ENCODE data around the gene PARP3.

Gene PARP3

DNA sequence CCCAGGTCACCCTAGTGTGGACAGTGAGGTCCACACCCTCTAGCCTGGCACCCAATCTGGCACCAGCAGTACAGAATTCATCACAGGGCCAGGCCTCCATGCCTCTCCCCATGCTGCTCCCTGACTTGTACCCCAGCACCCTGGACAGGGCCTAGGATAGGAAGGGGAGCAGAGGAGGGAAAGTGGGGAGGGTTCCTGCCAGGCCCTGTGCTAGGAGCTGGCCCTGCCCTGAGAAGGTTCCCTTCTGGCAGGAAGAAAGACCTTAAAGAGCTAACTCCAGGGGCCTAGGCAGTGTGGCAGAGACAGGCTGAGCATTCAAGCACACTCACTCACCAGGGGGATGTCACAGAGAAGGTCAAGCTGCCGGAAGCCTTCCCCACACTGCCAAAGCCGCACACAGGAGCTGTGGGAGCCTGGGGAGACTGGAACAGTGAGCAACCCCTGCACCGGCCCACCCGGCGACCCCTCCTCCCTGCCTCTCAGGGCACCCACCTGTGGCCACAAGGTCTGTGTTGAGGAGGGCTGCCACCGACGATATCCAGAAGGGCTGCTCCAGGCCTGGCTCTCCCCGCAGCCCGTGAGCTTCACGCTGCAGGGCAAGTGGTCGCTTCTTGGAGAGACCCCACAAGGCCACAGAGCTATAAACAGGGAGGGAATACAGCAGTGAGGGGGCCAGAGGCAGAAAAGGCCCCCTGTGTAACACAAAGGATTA is 7.9 kb upstream of the PARP3 start:
- DNase-seq: no peak

DNA sequence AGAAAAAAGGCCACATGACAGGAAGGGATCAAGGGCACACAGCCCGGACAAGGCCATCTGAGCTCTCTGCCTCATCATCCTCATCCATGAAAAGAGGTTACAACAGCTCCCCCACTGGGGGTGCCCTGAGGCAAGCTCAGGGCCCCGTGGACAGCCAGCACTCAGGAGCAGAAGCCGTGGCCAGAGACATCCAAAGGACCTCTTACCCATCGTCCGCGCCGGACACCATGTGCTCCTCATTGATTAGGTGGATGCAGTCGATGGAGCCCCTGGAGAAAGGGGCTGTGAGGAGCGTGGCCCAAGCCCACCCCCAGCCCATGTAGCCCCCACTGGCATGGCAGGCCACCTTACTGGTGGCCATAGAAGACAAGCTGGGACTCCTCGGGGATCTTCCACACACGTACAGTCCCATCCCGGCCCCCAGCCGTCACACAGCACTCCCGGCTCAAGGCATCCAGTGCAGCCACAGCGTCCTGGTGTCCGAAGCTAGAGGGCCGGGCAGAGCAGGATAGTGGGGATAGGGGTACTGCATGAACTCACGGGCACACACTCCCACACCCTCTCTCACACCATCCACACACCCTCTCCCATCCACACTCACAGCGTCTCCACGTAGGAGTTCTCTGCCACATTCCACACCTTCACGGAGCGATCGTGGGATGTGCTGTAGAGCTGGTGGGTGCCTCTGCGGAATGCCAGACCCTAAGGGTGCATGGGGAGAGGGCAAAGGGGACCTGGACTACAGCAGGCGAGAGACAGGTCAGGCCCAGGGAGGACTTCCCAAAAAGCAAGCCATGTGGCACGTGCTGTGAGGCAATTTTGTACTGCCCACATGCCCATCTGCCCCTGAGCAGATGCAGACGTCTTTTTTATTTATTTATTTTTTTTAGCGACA is 6.9 kb upstream of the PARP3 start:
- DNase-seq: no peak

DNA sequence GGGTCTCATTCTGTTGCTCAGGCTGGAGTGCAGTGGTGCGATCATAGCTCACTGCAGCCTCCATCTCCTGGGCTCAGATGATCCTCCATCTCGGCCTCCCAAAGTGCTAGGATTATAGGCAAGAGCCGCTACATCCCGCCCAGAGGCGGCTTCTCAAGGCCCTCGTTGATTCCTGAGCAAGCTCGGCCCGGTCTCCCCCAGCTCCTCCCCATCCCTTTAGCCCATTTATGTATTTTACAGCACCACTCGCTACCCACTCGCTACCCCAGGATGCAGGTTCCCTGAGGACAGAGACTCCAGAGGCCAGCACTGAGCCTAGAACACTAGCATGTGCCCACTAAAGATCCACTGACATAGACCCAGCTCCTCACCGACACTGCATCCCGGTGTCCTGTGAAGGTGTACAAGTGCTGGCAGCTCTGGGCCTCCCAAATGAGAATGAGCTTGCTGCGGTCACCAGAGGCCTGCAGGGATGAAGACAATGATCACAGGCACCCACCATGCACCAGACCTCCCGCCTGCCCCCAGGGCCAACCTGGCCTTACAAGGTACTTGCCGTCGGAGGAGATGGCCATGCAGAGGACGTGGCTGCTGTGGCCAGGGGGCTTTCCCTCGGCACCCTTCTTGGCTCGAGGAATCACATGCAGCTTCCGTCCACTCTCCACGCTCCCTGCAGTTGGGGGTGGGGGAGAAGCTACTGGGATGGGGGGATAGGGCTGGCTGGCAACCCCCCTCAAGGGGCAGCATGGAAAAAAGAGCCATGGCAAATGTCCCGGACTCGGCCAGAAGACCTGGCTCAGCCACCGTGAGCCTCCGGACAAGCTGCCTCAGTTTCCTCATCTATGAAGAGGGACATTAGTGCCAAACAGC is 6.0 kb upstream of the PARP3 start:
- DNase-seq: no peak

DNA sequence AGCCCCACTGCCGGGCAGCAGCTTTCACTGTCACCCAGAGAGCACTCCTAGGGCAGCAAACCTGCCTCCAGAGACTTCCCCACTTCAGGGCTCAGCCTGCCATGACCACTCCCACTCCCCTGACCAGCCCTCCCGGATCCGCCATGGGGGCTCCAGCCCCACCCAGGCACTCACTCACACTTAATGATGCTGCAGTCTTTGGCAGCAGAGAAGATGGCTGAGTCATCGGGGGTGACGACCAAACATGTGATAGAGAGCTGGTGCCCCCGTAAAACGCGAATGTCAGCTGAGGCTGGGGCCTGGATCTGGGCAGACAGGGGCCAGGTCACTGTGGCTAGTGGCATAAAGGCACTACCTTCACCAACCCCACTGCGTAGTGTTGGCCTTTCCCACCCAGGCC is 5.1 kb upstream of the PARP3 start:
- DNase-seq: no peak

DNA sequence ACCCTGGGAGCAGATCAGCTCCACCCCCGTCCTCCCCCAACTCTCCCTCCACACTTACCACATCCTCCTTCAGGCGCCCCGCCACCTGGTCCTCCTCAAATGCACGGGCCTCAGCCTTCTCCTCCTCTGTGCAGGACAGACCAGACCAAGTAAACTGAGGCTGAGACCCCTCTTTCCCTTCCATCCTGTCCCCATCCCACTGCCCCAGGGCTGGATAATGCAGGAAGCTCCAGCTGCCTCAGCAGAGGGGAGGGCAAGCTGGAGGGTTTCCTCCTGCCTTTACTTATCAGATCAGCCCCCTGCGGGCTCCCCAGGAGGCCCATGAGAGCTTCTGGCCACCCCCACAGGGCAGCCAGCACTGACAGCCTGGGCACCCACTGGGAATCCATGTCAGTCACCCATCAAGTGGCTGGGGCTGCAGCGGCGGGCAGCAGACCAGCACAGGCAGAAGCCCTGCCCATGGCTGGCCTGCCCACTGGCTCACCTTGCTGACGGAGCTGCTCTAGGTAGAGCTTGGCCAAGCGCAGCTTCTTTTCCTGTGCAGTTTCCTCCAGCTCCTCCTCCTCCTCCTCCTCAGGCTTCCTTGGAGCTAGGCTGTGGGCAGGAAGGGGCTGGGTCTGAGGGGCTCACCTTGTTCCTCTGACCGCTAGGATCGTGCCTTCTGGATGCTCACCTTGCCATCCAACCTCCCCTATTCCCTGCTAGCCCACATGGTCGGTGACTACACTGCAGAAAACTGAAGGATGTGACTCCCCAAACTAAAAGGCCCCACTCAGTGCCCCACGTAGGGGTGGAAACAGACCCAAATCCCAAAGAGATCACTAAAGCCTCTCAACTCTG is 4.3 kb upstream of the PARP3 start:
- no peak for DNase-seq

DNA sequence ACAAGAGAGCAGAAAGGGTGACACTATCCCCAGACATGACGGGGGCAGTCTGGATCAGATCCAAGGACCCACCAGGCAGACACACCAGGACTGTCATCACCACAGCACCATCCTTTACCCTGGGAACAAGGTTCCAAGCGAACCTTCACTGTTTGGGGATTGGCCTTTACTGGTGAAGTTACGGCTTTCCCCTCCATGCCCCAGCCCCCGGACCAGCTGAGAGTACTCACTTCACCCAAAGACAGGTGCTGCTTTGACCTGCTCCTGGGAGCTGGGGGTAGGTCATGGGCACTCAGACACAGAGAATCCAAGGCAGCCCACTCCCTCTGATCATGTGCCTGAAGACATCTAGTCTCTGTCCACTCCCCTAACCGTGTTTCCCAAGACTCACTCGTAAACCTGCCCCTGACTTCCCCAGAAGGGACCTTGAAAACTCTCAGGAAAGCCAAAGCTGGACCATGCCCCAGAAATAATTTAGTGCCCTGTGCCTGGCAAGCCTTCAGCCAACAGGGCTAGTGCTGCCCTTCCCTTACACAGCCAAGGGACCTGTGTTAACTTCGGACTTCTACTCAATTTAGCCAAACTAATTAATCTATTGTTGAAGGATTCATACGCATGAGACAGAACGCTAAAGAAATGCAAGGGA is 3.3 kb upstream of the PARP3 start:
- DNase-seq: no peak

DNA sequence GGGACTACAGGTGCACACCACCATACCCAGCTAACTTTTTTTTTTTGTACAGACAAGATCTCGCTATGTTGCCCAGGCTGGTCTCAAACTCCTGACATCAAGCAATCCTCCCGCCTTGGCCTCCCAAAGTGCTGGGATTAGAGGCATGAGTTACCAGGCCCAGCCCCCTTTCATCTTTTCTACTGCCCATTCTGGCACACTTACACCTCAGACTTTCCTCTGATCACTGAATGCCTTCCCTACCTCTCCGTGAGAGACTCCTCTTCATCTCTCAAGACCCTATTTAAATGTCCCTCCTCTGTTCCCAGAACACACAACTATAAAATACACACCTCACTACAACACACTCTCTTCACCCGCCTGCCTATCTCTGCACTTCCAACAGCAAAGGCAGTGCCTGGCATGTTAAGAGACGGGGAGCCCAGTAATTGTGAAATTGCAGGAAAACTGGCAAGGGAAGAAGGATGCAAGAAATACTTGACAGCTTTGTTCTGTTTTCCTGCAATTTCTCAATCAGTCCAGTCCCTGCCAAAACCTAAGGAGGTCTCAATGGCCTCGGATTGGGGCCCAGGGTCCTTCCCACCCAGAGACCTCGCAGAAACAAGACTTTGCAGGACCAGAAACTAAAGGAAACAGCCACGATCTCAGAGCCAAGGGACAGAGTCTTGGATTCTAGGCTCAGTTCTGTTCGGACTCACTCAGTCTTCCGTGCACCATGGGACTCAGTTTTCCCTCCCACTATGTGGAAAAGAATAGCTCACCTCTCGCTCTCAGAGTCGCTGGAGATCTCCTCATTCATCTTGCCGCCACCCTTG is 1.3 kb upstream of the PARP3 start:
- no peak for DNase-seq

DNA sequence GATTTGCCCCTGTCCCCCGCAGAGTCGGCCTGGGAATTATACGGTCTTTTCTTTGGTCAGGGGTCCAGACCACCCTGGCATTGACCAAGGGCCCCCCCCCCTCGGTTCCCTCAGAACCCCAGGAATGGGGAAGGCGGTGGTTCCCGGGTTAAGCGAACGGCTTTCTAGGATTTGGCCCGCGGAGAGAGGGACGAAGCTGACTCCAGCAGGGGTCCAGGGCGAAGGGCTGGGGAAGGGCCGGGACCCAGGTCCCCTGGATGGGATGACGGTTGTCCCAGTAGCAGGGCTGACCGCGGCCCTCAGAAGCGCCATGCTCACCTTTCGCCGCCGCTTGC is 733 bp upstream of the PARP3 start:
- DNase-seq: no peak

DNA sequence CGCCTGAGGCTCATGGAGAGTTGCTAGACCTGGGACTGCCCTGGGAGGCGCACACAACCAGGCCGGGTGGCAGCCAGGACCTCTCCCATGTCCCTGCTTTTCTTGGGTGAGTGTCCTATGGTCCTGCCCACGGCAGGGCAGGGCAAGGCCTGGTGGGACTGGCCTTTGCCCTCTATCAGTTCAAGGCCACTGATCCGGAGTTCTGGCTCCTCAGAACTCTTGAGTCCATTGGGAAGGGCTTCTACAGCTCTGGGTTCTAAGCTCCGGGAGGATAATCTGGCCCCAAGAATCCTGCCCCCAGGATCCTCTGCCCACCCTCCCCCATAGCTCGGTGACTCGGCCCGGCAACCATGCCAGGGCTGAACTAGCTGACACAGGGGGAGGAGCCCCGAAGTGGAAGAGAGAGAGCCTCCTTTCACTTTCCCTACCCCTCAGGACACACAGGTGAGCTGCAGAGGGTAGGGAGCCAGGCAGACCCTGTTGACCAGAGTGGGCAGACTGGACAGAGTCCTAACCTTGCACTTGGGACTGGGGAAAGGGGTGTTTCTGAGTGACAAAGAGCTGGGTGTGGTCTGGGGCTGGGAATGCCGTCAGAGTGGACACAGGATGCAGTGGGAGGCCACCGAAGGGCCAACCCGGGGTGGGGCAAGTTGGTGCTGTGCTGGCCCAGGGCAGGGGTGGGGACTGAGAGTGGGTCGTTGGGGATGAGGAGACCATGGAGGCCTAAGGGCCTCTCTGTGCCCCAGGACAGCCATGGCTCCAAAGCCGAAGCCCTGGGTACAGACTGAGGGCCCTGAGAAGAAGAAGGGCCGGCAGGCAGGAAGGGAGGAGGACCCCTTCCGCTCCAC is 664 bp downstream of the PARP3 start:
- peak; percentile 67 for DNase-seq

DNA sequence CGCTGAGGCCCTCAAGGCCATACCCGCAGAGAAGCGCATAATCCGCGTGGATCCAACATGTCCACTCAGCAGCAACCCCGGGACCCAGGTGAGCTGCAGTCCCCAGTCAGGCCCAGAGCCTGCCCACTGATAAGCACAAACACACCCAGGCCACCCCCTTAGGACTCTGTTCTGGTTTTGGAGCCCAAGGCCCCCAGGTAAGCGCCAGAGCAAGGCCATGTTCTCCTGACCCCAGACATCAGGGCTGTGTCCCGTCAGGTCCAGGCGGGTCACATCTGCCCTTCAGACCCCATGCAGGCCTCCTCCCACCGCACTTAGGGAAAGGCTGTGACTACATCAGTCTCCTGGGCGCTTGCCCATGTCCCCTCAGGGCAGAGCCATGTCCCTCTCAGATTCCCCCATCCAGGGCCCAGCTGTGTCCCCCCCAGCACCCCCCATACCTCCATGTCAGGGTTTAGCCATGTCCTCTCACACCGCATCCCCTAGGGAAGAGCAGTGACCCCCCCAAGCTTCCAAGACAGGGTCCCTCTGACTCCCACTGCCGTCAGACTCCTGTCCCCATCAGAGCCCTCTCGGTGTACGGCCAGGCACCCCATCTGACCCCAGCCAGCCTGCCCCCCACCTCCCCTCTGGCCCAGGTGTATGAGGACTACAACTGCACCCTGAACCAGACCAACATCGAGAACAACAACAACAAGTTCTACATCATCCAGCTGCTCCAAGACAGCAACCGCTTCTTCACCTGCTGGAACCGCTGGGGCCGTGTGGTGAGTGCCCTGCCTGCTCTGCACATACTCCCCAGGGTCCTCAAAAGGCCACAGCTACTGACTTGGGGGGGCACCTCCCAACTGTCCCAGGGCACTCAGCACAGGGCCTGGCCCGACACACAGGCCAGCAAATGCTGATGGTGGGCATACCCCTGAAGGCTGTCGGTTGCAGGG is 1.6 kb downstream of the PARP3 start:
- no peak for DNase-seq

DNA sequence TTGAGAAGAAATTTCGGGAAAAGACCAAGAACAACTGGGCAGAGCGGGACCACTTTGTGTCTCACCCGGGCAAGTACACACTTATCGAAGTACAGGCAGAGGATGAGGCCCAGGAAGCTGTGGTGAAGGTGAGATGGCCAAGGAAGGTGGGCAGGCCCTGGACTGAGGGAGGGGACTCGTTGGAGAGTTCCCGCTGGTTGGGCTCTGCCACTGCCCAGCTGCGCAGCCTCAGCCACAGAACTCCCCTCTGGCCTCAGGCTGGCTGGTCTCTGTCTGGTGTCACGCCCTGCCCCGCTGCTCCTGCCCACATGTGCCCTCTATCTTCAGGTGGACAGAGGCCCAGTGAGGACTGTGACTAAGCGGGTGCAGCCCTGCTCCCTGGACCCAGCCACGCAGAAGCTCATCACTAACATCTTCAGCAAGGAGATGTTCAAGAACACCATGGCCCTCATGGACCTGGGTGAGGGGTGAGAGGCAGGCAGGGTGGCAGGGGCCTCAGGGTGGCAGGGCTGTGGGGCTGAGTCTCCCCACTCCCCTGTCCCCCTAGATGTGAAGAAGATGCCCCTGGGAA is 2.4 kb downstream of the PARP3 start:
- DNase-seq: no peak

DNA sequence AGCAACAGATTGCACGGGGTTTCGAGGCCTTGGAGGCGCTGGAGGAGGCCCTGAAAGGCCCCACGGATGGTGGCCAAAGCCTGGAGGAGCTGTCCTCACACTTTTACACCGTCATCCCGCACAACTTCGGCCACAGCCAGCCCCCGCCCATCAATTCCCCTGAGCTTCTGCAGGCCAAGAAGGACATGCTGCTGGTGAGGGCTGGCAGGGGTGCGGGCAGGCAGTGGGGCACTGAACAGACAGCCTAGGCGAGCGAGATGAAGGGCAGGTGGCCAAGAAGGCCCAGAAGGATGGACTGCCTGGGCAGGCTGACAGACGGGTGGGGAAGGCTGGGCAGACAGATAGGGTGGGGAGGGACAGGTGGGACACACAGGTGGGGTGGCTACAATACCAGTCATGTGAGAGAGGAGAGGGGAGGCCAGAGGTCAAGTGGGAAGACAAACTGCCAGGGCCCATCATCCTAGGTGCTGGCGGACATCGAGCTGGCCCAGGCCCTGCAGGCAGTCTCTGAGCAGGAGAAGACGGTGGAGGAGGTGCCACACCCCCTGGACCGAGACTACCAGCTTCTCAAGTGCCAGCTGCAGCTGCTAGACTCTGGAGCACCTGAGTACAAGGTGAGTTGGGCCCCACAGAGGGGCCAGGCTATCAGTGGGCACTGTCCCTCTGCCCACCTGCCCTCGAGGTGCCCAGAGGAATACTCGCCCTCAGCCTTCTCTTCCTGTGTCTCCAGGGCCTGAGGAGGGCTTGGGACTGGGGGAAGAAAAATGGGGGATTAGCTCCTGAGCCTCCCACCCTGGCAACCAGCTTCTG is 3.1 kb downstream of the PARP3 start:
- DNase-seq: no peak

DNA sequence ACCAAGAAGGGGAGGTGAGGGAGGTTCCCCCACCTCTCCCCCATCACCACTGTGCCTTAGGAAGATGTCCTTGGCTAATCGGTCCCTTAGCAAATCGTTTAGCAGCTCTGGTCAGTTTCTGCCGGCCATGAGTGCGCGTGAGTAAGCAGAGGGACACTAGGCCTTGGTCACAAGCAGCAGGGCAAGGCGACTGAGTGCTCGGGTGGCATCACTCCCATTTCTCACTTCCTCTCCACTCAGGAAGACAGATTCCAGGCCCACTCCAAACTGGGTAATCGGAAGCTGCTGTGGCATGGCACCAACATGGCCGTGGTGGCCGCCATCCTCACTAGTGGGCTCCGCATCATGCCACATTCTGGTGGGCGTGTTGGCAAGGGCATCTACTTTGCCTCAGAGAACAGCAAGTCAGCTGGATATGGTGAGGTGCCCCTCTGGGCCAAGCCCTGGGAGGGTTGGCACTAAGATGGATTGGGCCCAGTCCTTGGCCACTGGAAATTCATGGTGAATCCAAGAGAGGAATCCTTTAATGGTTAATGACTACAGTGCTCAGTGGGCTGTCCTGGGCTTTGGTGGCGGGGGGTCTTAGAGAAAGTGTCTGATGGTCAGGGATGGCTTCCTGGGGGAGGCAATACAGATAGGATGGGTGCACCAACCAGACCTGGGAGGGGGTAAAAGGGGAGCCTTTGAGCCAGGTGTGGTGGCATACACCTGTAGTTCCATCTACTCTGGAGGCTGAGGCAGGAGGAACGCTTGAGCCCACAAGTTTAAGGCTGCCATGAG is 4.0 kb downstream of the PARP3 start:
- DNase-seq: no peak

DNA sequence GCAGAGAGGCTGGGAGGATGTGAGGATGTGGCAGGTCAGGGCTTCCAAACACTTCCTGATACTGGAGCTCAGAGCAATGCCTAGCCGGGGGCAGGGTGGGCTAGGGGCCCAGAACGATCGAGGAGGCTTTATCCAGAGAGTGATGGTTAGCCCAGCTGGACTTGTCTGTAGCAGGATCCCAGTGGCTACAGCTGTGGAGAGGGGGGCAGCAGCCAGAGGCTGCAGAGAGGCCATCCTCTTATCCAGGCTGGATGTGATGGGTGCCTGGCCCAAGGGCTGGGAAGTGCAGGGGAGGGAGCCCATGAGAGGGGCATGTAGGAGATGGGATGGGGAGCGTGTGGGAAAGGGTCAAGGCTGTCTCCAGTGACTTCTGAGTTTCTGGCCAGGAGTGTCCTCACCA is 4.6 kb downstream of the PARP3 start:
- no peak for DNase-seq

DNA sequence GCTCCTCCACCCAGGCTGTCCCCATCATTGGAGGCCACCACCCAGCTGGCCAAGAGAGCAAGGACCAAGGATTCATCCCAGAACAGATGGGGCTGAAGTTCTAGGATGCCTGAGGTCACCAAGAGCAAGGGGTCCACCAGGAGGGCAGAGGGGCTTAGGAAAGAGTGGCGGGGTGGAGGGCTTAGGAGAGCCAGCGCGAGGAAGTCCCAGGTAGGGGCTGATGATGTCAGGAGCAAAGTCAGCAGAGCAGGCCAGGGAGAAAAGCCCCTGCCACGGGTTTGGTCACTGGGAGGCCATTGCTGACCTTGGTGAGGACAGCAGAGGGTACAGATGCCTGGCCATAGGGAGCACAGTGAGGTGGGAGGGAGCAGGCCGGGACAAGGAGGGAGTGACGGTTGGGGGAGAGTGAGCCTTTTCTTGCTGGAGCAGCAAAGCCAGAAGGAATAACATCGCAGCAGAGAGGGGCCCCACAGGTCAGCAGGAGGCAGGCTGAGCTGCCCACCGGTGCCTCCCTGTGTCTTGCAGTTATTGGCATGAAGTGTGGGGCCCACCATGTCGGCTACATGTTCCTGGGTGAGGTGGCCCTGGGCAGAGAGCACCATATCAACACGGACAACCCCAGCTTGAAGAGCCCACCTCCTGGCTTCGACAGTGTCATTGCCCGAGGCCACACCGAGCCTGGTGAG is 5.2 kb downstream of the PARP3 start:
- no peak for DNase-seq

DNA sequence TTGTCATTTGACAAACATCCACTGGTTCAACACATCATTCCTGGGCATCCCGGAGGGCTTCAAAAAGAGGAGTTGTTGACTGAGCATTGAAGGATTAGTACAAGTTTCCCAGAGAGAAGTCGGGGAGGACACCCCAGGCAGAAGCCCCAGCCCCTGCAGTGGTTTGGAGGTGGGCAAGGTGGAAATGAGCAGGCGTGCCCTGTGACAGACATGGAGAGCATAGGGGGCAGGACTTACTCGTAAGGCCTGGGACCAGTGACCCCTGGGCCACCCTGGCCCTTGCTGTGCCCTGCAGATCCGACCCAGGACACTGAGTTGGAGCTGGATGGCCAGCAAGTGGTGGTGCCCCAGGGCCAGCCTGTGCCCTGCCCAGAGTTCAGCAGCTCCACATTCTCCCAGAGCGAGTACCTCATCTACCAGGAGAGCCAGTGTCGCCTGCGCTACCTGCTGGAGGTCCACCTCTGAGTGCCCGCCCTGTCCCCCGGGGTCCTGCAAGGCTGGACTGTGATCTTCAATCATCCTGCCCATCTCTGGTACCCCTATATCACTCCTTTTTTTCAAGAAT is 5.9 kb downstream of the PARP3 start:
- DNase-seq: no peak
